Body of pancreas (tissue), 4 donors: ENCODE measurements around the gene ELANE.

Experiments used
- CTCF ChIP-seq, 7 experiments: fragments of 450-650 bp in 4 of 7; fragments of 200-600 bp in 3 of 7; sonication (generic) in 3 of 7; IDR thresholded peaks; one replicate each; pipeline ENCODE4 v1.5.1; 2016 to 2019; ENCODE audit warnings: antibody characterized with exemption in 7 of 7
- POLR2A ChIP-seq, 3 donors: fragments of 450-650 bp; IDR thresholded peaks; one replicate each; pipeline ENCODE4 v1.6.1; 2016; ENCODE audit warnings: antibody characterized with exemption in 3 of 3, mild to moderate bottlenecking in 2 of 3

GRCh38 chr19:815079-815774, 36.9 kb upstream of the ELANE start:
- TF ChIP-seq POLR2A (IDR thresholded peaks at IDR 0.05) (no peak), CTCF (IDR thresholded peaks at IDR 0.05) (no peak)
